HG02885 (cell line): ENCODE results near the gene MVK.

ENCODE experiments used
- ATAC-seq: cut with Tn5 transposase; IDR thresholded peaks from one replicate; pipeline ENCODE4 v1.9.1; 2021; ENCODE audit warnings: mild to moderate bottlenecking; ENCODE audit not compliant: unreplicated experiment, poor library complexity

Gene MVK

GRCh38 chr12:109573029-109573913 lies at the start of gene MVK, which contains the start of gene MMAB:
TSS of gene MVK (plus strand) at chr12:109573794. CDS start at chr12:109574823, 1,029 bp downstream.
TSS of gene MMAB (minus strand) at chr12:109573504. CDS start at chr12:109573480, 24 bp downstream.
- ATAC-seq = peak; percentile 93

- ATAC-seq = no peak
Observed at GRCh38 chr12:109524466-109525278, 48.9 kb upstream of the MVK start.

GRCh38 chr12:109525279-109525585 lies 48.4 kb upstream of the MVK start:
- ATAC-seq = no peak

DNA sequence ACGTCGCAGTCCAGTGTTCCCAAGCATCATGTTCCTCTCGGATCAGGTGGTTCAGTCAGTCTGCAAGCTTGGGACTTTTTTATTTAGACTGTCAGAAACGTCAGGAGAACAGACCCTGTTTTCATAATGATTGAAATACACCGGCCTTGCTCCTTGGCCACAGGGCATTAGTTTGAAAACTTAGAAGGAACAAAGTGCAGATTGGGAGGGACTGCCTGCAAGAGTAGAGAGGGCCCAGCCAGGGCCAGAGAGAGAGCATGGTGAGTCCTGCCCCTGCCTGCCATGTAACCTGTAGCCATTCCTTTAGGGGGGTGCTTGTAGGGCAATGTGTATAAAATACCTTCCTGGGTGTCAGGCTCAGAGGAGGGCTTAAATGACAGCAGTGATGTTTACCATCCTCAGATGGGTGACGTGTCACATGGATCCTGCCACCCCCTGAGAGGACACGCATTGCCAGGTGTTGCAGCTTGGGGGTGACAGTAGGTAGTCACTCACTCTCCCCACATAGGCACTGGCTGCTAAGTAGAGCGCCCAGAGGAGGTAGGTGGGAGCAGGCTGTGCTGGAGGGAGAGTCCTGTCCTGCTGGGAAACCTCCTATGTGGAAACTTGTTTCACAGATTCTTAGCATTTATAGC lies 46.0 kb upstream of the MVK start:
- no peak for ATAC-seq

DNA sequence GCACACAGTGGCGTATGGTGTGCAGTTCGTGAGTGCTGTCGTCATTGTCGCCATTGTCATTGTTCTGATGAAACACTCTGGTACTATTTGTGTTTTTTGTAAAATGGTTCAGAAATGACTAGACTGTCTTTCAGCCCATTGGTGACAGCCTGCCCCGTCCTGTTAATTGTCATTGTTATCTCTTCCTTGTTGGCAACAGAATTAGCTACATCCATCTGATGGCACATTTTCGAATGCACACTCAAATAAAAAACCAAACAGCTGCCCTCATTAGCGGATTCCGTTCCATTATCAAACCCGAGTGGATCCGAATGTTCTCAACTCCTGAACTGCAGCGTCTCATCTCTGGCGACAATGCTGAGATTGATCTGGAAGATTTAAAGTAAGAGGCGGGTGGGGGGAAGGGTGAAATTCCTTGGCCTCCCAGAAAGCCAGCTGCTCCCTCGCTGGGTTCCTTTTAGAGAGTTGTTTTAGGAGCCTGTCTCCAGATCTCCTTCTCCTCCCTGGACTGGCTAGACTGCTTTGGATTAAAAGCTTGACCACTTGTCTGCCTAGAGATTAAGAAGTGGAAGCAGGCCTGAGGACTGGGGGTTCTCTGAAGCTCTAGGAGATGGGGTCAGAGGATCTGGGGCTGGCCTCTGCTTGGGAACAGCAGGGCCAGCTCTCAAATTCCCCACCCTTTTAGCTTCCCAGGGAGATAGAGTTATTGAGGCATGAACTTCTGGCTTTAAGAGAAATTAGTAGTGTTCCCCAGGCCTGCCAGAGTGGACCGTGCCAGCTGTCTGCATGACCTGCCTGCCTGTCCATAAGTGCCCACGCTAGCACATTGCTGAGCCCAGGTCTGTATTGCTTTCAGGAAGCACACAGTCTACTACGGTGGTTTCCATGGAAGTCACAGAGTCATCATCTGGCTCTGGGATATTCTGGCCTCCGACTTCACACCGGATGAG lies 43.6 kb upstream of the MVK start:
- ATAC-seq = no peak

- ATAC-seq = no peak
Observed at GRCh38 chr12:109531411-109531810, 42.2 kb upstream of the MVK start.

GRCh38 chr12:109532721-109533486 lies 40.7 kb upstream of the MVK start:
- ATAC-seq = no peak

- ATAC-seq = no peak
Observed at GRCh38 chr12:109533487-109533740, 40.2 kb upstream of the MVK start.

DNA sequence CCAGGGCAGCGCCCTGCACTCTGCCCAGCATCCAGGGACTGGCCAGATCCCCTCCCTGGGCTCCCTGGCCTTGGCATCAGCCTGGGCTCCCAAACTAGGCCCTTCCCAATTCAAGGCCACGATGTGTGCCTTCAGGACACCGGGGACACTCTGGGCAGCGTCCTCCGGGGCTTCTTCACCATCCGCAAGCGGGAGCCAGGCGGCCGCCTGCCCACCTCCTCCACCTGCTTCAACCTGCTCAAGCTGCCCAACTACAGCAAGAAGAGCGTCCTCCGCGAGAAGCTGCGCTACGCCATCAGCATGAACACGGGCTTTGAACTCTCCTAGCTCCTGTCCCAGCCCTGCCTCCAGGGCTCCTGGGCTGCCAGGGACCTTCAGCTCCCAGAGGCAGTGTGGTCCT lies 39.1 kb upstream of the MVK start:
- no peak for ATAC-seq

GRCh38 chr12:109535231-109535862 lies 38.2 kb upstream of the MVK start:
- ATAC-seq = no peak

DNA sequence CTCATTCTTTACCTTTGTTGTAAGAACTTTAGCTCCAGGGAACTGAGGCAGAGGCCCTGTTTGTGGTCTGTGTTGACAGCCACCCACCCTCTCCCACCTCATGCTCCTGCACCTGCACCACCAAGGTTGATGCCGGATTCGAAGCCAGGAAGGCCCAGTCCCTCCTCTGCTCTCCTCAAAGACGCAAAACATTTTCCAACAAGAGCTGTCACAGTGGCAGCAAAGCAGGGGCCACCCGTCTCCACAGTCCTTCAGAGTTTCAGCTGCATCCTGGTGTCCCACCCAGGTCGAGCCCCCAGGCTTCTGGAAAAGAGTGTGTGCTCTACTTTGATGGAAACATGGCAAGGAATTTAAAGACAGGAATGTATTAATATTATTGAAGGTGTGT lies 37.7 kb upstream of the MVK start:
- no peak for ATAC-seq

DNA sequence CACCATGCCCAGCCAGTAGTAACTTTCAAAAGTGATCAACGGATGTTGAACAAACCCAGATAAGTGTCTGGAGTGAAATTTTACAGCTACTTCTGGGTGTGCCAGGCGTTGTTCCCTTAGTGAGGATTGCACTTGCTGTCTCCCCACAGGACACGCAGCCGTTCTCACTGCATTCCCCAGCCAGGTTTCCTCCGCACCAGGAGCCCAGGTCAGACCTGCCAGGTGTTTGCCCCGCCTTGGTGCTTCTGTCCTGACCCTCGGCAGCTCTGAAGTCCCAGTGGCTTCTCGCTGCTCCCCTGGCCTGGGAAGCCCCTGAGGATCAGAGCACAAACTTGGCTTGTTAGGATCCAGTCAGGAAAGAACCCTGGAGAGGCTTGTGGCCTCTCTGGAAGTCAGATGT lies 36.5 kb upstream of the MVK start:
- no peak for ATAC-seq

DNA sequence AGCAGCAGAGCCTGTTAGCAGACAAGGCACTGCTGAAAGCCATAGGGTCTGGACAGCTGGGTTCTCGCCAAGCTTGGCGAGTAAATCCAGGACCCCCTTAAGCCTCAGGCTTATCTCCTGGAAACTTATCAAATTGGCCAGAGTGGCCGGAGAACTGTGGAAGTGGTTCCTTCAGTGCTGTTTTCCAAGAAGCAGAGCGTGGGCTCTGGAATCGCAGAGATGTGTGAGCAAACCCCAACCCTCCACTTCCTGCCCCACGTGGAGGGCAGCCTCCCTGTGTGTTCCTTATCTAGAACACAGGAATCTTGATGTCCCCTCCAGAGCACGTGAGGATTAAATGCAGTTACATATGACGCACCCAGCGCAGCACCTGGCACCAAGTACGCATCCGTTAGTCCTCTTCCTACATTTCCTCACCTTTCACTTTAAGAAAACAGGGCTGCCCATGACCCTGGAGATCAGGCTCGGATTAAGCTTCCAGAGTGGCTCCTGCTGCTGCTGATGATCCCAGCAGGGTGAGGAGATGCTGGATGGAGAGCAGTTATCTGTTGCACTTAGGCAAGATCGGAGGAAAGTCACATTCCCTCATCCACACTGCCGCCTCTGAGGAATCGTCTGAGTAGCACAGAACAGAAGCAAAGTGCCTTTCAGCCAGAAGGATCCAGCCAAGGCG lies 35.3 kb upstream of the MVK start:
- no peak for ATAC-seq

- no peak for ATAC-seq
Observed at GRCh38 chr12:109539508-109539907, 34.1 kb upstream of the MVK start.

GRCh38 chr12:109540526-109541412 lies 32.8 kb upstream of the MVK start:
- ATAC-seq = no peak

- no peak for ATAC-seq
Observed at GRCh38 chr12:109541413-109541726, 32.2 kb upstream of the MVK start.

DNA sequence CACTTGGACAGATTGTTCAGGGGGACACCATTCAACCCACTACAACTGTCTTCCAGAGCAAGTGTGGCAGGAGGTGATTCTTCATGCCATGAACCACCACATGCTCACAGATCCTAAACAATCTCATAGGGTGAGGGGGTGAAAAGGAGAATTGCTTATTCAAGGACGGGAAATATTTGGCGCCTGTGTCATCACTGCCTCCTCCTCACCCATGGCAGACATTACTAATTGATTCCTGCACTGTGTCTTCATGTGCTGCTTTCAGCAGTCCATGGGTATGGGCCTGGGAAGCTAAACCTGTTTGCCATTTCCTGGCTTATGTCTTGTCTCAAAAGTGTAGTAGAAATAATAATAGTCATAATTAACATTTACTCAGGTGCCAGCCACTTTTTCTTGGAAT lies 31.6 kb upstream of the MVK start:
- no peak for ATAC-seq

- ATAC-seq = no peak
Observed at GRCh38 chr12:109542876-109543275, 30.7 kb upstream of the MVK start.
